Measurements from ENCODE around the gene P2RX5.
A peak's percentile ranks its signal among the peaks of the same experiment; 100 is the strongest.

DNA sequence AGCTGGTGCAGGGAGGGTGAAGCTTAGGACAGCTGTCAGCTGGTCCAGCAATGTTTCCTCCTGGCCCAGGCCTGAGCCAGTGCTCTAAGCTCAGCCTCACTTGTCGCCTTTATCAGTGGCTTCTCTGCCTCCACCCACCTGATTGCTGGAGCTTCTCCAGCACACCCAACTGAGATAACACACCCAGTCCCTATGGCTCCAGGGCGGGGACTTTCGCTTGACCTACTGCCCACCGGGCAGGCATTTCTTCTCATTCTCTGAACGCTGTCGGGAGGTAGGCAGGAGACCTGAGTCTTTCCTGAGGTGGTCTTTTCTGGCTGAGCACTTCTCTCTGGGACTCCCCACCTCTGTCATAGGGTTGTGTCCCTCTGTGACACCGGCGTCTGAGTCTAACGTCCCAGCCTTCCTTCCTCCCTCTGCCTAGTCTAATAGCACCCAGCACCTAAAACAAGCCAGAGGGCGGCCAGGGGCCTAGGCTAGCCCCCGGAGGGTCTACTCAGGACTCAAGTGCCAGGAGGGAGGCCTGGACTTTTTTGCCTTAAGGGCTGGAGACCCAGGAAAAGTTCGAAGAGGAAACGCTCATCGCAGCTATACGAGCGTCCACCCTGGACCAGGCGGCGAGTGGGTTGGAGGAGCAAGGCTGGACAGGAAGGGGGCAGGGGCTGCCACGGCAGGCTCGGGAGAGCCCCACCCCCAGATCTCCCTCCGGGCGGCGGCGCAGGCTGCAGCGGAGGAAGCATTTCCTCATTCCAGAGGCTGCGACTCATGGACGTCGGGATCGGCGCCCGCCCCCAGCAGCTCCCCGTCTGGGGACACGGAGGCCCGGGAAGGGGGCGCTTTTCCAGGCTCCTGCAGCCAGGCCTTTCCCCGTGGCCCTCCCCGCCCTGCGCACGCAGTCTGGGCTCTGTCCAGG lies 28.3 kb downstream of the P2RX5 start:
- TF ChIP-seq POLR2A (IDR thresholded peaks at IDR 0.05; ENCODE audit: low read depth, low read length) (peak; percentile 71), EZH2 (IDR thresholded peaks at IDR 0.05; ENCODE audit: borderline replicate concordance, low read depth, low read length, severe bottlenecking) (no peak), POLR2AphosphoS5 (IDR thresholded peaks at IDR 0.05; ENCODE audit: insufficient read depth, low read depth, low read length) (peak; percentile 45), JUN (IDR thresholded peaks at IDR 0.05; ENCODE audit: borderline replicate concordance, insufficient read depth, insufficient read length, low read depth) (no peak), FOS (IDR thresholded peaks at IDR 0.05; ENCODE audit: borderline replicate concordance, insufficient read depth, low read length) (peak; percentile 63)
- TF ChIP-seq, protein P1, sequence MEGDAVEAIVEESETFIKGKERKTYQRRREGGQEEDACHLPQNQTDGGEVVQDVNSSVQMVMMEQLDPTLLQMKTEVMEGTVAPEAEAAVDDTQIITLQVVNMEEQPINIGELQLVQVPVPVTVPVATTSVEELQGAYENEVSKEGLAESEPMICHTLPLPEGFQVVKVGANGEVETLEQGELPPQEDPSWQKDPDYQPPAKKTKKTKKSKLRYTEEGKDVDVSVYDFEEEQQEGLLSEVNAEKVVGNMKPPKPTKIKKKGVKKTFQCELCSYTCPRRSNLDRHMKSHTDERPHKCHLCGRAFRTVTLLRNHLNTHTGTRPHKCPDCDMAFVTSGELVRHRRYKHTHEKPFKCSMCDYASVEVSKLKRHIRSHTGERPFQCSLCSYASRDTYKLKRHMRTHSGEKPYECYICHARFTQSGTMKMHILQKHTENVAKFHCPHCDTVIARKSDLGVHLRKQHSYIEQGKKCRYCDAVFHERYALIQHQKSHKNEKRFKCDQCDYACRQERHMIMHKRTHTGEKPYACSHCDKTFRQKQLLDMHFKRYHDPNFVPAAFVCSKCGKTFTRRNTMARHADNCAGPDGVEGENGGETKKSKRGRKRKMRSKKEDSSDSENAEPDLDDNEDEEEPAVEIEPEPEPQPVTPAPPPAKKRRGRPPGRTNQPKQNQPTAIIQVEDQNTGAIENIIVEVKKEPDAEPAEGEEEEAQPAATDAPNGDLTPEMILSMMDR (IDR thresholded peaks at IDR 0.05; ENCODE audit: extremely low read depth in 1 of 2, insufficient read depth in 1 of 2, low read depth in 1 of 2, low read length in 2 of 2): peak in 1 of 2 donors; percentile 17

All from endothelial cell of umbilical vein (primary cell).